ENCODE data around the gene ECD. TPM values are rescaled to one million over a fixed set of nuclear protein-coding genes. Genes with fewer than 3 reads are reported as not detected.

Gene ECD
- total RNA-seq, 4 donors from 2014 or later: 6.4 to 27.0 (median 24.7) TPM

DNA sequence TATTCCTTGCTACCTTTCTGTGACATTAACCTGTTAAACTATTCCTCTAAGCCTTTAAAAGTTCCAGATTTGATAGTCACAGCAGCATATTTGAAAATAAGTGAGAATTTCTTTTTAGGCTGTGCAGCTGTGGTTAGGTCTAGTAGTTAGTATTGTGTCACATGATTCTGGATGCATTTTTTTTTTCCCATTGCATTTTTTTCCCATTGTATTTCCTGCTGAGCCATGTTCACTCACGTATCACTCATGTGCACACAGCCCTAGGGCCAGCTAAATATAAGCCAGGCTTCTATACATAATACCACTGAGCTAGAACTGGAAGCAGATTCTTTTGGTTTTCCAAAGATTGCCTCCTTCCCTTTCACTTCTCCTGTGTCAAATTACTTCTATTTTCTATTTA, 41.9 kb upstream of the ECD start:
- Histone ChIP-seq H3K4me3 (no peak overlapping the region), H3K27me3 (no peaks in the 10 kb centered on the region), H3K4me1 (no peaks in the 10 kb centered on the region), H3K27ac (no peak overlapping the region), H3K36me3 (peaks cover 0 to 11% (median 0%) of the 10 kb centered on the region in 4 donors), H3K9me3 (no peaks in the 10 kb centered on the region)
- TF ChIP-seq EP300 (IDR thresholded peaks at IDR 0.05; ENCODE audit: low read depth) (no peak), POLR2A (IDR thresholded peaks at IDR 0.05) (no peak), POLR2AphosphoS5 (IDR thresholded peaks at IDR 0.05) (no peak)
- TF ChIP-seq, protein P1, sequence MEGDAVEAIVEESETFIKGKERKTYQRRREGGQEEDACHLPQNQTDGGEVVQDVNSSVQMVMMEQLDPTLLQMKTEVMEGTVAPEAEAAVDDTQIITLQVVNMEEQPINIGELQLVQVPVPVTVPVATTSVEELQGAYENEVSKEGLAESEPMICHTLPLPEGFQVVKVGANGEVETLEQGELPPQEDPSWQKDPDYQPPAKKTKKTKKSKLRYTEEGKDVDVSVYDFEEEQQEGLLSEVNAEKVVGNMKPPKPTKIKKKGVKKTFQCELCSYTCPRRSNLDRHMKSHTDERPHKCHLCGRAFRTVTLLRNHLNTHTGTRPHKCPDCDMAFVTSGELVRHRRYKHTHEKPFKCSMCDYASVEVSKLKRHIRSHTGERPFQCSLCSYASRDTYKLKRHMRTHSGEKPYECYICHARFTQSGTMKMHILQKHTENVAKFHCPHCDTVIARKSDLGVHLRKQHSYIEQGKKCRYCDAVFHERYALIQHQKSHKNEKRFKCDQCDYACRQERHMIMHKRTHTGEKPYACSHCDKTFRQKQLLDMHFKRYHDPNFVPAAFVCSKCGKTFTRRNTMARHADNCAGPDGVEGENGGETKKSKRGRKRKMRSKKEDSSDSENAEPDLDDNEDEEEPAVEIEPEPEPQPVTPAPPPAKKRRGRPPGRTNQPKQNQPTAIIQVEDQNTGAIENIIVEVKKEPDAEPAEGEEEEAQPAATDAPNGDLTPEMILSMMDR (IDR thresholded peaks at IDR 0.05): no peak
- DNase-seq: no peak
- in situ Hi-C loops (cut with MboI; ENCODE audit: low pct_ligation_motif_present in 1 of 4, low pct_unique_long_range_greater_than_20kb in 1 of 4, low sequenced_read_pairs in 3 of 4): no loop called here
- intact Hi-C loops (cut with DNase I; ENCODE audit: low total_unique reads): no loop called here
- WGBS, 2 donors (ENCODE audit: low coverage in 1 of 2): 72% methylated on average over 1 of the region's 1 CpG; no CpG with 5 or more reads in 1 of the 2 donors

DNA sequence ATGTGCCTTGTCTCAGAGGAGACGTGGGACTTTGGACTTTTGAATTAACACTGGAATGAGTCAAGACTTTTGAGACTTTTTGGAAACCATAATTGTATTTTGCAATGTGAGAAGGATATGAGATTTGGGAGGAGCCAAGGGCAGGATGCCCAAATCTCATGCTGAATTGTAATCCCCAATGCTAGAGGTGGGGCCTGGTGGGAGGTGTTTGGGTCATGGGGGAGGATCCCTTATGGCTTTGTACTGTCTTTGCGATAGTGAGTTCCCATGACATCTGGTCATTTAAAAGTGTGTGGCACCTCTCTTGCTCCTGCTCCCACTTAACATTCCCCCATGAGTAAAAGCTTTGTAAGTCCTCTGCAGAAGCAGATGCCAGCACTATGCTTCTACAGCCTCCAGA, 40.1 kb upstream of the ECD start:
- H3K36me3 ChIP-seq: peaks cover 0 to 8% (median 0%) of the 10 kb centered on the region in 4 donors
- no peak overlapping the region for H3K4me3 ChIP-seq
- in situ Hi-C loops (cut with MboI; ENCODE audit: low pct_ligation_motif_present in 1 of 4, low pct_unique_long_range_greater_than_20kb in 1 of 4, low sequenced_read_pairs in 3 of 4): no loop called here
- intact Hi-C loops (cut with DNase I; ENCODE audit: low total_unique reads): no loop called here
- H3K27me3 ChIP-seq: no peaks in the 10 kb centered on the region
- no peaks in the 10 kb centered on the region for H3K9me3 ChIP-seq
- 82 to 88% methylated on average over 2 of the region's 2 CpGs for WGBS, 2 donors (ENCODE audit: low coverage in 1 of 2)
- no peaks in the 10 kb centered on the region for H3K4me1 ChIP-seq
- no peak for DNase-seq
- no peak overlapping the region for H3K27ac ChIP-seq
- TF ChIP-seq POLR2A (IDR thresholded peaks at IDR 0.05): no peak
- TF ChIP-seq, protein P1 (IDR thresholded peaks at IDR 0.05): no peak
- TF ChIP-seq POLR2AphosphoS5 (IDR thresholded peaks at IDR 0.05): no peak
- TF ChIP-seq EP300 (IDR thresholded peaks at IDR 0.05; ENCODE audit: low read depth): no peak

DNA sequence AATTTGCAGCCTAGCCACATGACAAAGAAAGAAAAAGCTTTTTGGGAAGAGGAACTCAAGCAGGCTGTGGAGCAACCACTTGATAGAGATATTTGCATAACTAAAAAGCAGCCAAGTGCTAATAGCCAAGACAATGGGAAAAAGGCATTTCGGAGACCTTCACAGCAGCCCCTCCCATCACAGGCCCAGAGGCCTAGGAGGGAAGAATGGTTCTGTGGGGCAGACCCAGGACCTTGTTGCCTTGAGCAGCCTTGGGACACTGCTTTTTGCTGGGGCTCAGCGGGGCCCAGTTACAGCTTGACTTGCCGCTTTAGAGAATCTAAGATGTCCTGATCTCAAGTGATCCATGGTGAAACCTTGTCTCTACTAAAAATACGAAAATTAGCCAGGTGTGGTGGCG, 38.6 kb upstream of the ECD start:
- in situ Hi-C loops (cut with MboI; ENCODE audit: low pct_ligation_motif_present in 1 of 4, low pct_unique_long_range_greater_than_20kb in 1 of 4, low sequenced_read_pairs in 3 of 4): no loop called here
- WGBS, 2 donors (ENCODE audit: low coverage in 1 of 2): 98 to 100% methylated on average over 5 of the region's 5 CpGs

DNA sequence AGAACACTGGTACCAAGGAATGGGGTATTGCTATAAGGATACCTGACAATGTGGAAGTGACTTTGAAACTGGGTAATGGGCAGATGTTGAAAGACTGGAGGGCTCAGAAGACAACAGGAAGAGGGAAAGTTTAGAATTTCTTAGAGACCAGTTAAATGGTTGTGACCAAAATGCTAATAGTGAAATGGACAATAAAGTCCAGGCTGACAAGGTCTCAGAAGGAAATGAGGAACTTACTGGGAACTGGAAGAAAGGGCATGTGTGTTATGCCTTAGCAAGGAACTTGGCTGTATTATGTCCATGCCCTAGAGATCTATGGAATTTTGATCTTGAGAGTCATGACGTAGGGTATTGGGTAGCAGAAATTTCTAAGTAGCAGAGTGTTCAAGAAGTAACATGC, 38.1 kb upstream of the ECD start:
- H3K9me3 ChIP-seq: no peaks in the 10 kb centered on the region
- no peaks in the 10 kb centered on the region for H3K27me3 ChIP-seq
- peaks cover 0 to 8% (median 0%) of the 10 kb centered on the region in 4 donors for H3K36me3 ChIP-seq
- no peak overlapping the region for H3K4me3 ChIP-seq
- WGBS, 2 donors (ENCODE audit: low coverage in 1 of 2): 93% methylated on average over 1 of the region's 1 CpG; no CpG with 5 or more reads in 1 of the 2 donors
- no peak for DNase-seq
- intact Hi-C loops (cut with DNase I; ENCODE audit: low total_unique reads) (no loop called here), in situ Hi-C loops (cut with MboI; ENCODE audit: low pct_ligation_motif_present in 1 of 4, low pct_unique_long_range_greater_than_20kb in 1 of 4, low sequenced_read_pairs in 3 of 4) (no loop called here)
- H3K4me1 ChIP-seq: no peaks in the 10 kb centered on the region
- TF ChIP-seq EP300 (IDR thresholded peaks at IDR 0.05; ENCODE audit: low read depth) (no peak), POLR2A (IDR thresholded peaks at IDR 0.05) (no peak)
- TF ChIP-seq, protein P1 (IDR thresholded peaks at IDR 0.05): no peak
- no peak overlapping the region for H3K27ac ChIP-seq

More for the DNA sequence above, 38.6 kb upstream of the ECD start:
- Histone ChIP-seq H3K27me3 (no peaks in the 10 kb centered on the region), H3K27ac (no peak overlapping the region), H3K4me1 (no peaks in the 10 kb centered on the region), H3K36me3 (peaks cover 0 to 8% (median 0%) of the 10 kb centered on the region in 4 donors), H3K9me3 (no peaks in the 10 kb centered on the region), H3K4me3 (no peak overlapping the region)
- no peak for TF ChIP-seq EP300 (IDR thresholded peaks at IDR 0.05; ENCODE audit: low read depth)
- no peak for TF ChIP-seq POLR2A (IDR thresholded peaks at IDR 0.05)
- TF ChIP-seq, protein P1 (IDR thresholded peaks at IDR 0.05): no peak
- no peak for TF ChIP-seq POLR2AphosphoS5 (IDR thresholded peaks at IDR 0.05)
- intact Hi-C loops (cut with DNase I; ENCODE audit: low total_unique reads): no loop called here
- no peak for DNase-seq
